ENCODE measurements around the gene MT1A.
"Not testable (repeated sequence)": the region's sequence is repeated elsewhere in the genome, so short reads cannot be mapped to it uniquely, and the experiment has no call there.

Gene MT1A

DNA sequence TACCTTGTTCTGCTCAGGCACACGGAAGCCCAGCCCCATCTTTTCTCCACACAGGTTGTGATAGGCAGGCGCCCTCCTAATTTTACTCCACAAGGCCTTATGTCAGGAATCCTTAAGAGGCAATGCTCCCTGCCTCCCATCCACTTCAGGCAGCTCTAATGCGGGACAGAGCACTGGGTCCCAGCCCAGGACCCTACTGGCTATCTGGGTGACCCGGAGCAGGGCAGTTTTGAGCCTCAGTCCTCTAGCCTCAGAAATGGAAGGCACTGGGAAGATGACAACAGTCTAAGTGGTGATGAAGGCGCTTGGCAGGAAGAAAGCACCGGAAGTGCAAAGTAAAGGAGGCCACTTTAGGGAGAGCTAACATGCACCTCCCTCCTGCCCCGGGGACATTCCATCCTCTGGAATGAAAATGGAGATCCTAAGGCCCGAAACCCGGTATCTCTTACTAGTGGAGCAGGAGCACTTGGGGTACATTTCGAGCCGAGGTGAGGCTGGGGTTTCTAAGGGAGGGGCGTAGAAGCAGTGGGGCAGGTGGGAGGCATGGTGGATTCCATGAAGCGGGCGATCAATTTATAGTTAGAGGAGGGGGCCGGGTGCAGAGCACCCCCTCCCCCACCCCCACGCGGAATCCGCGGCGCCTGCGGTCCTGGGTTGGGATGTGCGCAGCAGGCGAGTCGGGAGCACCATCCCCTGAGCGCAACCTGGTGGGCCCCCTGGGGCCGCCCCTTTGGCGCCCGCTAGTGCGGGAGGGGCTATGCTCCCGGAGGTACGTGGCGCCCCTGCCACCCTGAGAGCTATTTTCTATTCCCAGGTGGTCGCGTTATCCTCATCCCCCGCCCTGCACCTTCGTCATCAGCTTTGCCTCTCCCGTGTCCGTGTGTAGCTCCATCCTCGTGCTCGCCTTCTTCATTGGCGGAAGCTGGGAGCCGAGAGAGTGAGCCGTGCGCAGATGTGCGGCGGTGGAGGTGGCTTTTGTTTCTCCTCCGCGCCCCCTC is 24.2 kb downstream of the MT1A start:
- H3K36me3 ChIP-seq (ENCODE audit: insufficient read depth, low read length) = no peaks in the 10 kb centered on the region
- no peaks in the 10 kb centered on the region for H3K4me1 ChIP-seq (ENCODE audit: insufficient read depth, low read length)
- peaks cover 6% of the 10 kb centered on the region for H3K9me3 ChIP-seq (ENCODE audit: low read length)
- no peak overlapping the region for H2AFZ ChIP-seq (ENCODE audit: low read depth, low read length)
- H3K27me3 ChIP-seq (ENCODE audit: insufficient read depth, low read length) = peaks cover 97% of the 10 kb centered on the region
- H3K4me3 ChIP-seq (ENCODE audit: low read length) = no peak overlapping the region

DNA sequence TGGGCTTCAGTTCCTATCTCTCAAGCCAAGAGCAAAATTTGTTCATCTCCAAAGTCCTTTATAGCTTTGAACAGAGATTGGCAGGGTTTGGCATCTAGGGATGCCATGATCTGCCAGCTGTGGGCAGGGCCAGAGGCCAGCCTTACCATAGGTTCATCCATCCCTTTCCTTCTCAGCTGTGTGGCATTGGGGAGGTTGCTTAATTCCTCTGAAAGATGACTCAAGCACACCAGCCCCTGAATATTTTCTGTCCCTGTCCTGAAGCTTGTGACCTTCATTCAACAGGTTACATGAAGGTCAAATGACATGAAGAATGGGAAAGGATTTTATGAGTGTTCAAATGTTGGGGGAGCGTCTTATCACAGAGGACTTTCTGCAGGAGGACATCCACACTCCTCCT is 26.0 kb downstream of the MT1A start:
- H3K4me1 ChIP-seq (ENCODE audit: insufficient read depth, low read length) = no peaks in the 10 kb centered on the region
- H3K9me3 ChIP-seq (ENCODE audit: low read length) = peaks cover 6% of the 10 kb centered on the region
- H3K36me3 ChIP-seq (ENCODE audit: insufficient read depth, low read length) = no peaks in the 10 kb centered on the region
- peaks cover 98% of the 10 kb centered on the region for H3K27me3 ChIP-seq (ENCODE audit: insufficient read depth, low read length)
- H3K4me3 ChIP-seq (ENCODE audit: low read length) = no peak overlapping the region
- no peak overlapping the region for H2AFZ ChIP-seq (ENCODE audit: low read depth, low read length)

DNA sequence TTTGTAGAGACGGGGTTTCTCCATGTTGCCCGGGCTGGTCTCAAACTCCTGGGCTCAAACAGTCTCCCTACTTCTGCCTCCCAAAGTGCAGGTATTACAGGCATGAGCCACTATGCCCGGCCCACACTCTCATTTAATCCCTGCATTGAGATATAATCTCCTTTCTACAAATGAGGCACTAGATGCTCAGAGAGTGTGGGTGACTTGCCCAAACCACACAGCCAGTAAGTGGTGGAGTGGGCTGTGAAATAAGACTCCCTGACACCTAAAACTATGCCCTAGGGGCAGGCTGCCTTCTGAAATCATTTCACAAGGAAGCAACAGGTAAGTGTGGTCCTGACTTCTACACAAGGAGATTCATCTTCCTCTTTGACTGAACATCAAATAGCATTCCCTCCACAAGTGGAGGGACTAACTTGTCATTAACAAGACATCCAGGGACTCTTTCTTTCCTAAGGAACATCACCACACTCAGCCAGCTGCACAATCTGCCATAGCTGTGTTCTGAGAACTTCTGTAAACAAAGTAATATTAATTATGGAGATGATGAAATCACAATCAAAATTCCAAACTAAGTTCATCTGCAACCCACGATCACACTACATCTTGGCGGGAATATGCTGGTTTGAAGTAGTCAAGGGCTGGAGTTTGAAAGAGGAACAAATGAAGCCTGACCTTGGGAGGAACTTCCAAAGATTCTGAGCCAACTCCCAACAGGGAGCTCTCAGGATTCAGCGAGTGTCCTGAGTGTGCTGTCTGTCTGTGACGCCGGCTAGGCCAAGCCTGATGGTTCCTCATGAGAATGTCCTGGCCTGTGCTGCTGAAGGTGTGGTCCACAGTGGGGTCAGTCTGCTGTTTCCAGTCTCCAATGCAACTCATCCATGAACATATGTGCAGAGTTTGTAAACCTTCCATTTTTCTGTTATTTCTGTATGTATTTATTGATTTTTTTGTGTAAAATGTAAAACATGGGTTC is 27.1 kb downstream of the MT1A start:
- H3K4me3 ChIP-seq (ENCODE audit: low read length); H3K36me3 ChIP-seq (ENCODE audit: insufficient read depth, low read length); H2AFZ ChIP-seq (ENCODE audit: low read depth, low read length); H3K9me3 ChIP-seq (ENCODE audit: low read length); H3K4me1 ChIP-seq (ENCODE audit: insufficient read depth, low read length): not testable (repeated sequence)
- H3K27me3 ChIP-seq (ENCODE audit: insufficient read depth, low read length) = peaks cover 98% of the 10 kb centered on the region

DNA sequence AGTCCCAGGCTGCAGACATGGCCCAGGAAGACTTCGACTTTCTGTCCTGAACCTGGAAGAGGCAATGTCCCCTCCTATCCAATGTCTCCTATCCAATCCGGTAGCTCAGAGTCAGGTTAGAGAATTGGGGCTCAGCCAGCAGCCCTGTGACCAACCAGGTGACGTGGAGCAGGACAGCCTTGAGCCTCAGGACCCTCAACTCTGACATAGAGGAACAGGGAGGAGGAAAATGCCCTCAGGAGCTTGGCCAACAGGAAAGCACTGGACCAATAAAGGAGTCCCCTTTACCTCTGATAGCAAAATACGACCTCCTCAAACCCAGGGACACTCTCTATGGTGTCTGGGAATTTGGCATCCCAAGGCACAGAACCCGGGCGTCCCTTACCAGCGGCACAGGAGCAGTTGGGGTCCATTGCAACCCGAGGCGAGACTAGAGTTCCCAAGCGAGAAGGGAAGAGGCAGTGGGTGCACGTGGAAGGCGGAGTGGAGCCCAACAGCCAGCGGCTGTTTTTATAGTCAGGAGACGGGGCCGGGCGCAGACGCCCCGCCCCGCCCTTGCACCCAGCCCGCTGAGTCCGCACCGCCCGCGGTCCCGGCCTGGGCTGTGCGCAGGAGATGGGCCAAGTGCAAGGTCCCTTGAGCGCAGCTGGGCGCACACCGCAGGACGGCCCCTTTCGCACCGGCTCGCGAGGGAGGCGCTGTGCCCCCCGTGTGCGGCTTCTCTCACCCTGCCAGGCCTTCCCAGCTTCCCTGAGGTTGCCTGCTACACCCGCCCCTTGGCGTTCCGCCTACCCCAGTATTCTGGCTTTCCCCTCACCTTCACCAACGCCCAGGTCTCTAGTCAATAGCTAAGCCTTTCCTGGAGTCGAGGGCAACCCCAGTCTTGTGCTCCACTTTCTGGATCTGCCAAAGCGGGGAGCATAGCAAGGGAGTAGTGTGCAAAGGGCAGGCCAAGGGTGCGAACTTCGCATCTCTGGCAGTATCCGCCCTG is 29.4 kb downstream of the MT1A start, which contains the start of gene MT1G:
Gene MT1G (minus strand): TSS at position 485 of the 991 bp plus-strand sequence. CDS start 72 bp downstream, at position 413.
- peaks cover 96% of the 10 kb centered on the region for H3K27me3 ChIP-seq (ENCODE audit: insufficient read depth, low read length)
- H3K4me1 ChIP-seq (ENCODE audit: insufficient read depth, low read length) = no peaks in the 10 kb centered on the region
- no peaks in the 10 kb centered on the region for H3K36me3 ChIP-seq (ENCODE audit: insufficient read depth, low read length)
- no peak within 1 kb of the TSS for H2AFZ ChIP-seq (ENCODE audit: low read depth, low read length)
- peaks cover 3% of the 10 kb centered on the region for H3K9me3 ChIP-seq (ENCODE audit: low read length)
- H3K4me3 ChIP-seq (ENCODE audit: low read length) = no peak within 1 kb of the TSS

DNA sequence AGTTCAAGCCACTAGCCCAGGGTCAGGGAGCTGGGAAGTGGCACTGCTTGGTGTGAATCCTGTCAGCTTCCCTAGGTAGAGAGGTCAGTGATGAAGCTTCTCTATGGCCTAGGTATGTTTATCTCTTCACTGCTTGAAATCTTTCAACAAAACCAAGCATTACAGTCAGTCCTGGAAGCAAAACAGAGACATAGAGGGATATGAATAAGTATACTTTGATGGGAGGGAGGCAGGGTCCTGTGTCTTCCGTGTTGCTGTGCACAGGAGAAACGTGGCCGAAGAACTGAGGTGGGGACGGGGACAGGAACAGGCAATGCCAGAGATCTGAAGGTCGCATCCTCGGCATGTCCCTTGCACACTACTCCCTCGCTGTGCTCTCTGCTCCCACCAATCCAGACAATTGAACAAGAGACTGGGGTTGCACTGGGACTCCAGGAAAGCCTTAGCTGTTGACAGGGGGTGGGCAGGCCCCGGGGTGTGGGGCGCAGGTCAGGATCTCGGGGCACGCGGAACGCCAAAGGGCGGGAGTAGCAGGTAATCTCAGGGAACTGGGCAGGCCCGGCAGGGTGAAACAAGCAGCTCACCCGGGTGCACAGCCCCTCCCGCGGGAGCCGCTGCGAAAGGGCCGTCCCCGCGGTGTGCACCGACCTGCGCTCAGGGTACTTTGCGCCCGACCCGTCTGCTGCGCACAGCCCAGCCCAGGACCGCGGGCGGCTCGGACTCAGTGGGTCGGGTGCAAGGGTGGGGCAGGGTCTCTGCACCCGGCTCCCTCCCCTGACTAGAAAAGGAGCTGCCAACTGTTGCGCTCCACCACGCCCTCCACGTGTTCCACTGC is 30.8 kb downstream of the MT1A start, which contains the start of gene MT1H:
Gene MT1H (plus strand): TSS at position 810 of the 835 bp plus-strand sequence. CDS start 71 bp downstream, outside the sequence.
- Histone ChIP-seq H3K4me3 (ENCODE audit: low read length) (no peak within 1 kb of the TSS), H3K4me1 (ENCODE audit: insufficient read depth, low read length) (no peaks in the 10 kb centered on the region), H3K9me3 (ENCODE audit: low read length) (peaks cover 3% of the 10 kb centered on the region), H3K36me3 (ENCODE audit: insufficient read depth, low read length) (no peaks in the 10 kb centered on the region), H3K27me3 (ENCODE audit: insufficient read depth, low read length) (peaks cover 96% of the 10 kb centered on the region), H2AFZ (ENCODE audit: low read depth, low read length) (no peak within 1 kb of the TSS)

DNA sequence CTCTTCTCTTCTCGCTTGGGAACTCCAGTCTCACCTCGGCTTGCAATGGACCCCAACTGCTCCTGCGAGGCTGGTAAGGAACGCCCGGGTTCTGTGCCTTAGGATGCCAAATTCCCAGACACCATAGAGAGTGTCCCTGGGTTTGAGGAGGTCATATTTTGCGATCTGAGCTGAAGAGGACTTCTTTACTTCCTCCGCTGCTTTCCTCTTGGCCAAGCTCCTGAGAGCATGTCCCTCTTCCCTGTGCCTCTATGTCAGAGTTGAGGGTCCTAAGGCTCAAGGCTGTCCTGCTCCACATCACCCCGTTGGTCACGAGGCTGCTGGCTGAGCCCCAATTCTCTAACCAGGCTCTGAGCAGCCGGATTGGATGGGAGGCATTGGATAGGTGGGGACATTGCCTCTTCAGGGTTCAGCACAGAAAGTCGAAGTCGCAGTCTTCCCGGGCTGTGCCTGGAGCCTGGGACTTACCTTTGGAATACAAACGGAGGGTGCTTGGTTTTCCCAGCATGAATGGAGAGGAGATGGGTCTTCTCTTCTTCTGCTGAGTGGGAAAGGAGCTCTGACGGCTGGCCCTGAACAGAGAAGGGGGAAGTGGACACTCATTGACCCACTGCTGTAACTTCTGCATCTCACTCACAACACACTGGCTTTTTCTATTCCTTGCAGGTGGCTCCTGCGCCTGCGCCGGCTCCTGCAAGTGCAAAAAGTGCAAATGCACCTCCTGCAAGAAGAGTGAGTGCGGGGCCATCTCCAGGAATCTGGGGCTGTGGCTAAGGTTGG is 31.6 kb downstream of the MT1A start:
- Histone ChIP-seq H3K36me3 (ENCODE audit: insufficient read depth, low read length) (no peaks in the 10 kb centered on the region), H3K4me1 (ENCODE audit: insufficient read depth, low read length) (no peaks in the 10 kb centered on the region), H2AFZ (ENCODE audit: low read depth, low read length) (no peak overlapping the region), H3K27me3 (ENCODE audit: insufficient read depth, low read length) (peaks cover 91% of the 10 kb centered on the region), H3K4me3 (ENCODE audit: low read length) (no peak overlapping the region), H3K9me3 (ENCODE audit: low read length) (peaks cover 3% of the 10 kb centered on the region)

DNA sequence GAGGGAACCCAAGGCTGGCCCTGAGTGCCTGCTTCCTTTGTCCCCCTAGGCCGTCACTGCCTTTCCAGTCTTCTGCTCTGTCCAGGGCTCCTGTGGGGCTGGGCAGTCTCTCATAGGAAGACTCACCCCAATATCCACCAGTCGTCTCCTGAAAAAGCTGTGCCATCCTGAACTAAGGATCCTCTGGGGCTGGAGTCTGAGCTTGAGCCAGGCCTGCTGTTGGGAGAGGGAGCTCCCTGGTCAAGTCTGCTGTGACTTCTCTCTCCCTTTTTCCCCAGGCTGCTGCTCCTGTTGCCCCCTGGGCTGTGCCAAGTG is 32.1 kb downstream of the MT1A start:
- Histone ChIP-seq H3K4me1 (ENCODE audit: insufficient read depth, low read length) (no peaks in the 10 kb centered on the region), H2AFZ (ENCODE audit: low read depth, low read length) (no peak overlapping the region), H3K4me3 (ENCODE audit: low read length) (no peak overlapping the region), H3K36me3 (ENCODE audit: insufficient read depth, low read length) (no peaks in the 10 kb centered on the region), H3K9me3 (ENCODE audit: low read length) (peaks cover 3% of the 10 kb centered on the region), H3K27me3 (ENCODE audit: insufficient read depth, low read length) (peaks cover 92% of the 10 kb centered on the region)

DNA sequence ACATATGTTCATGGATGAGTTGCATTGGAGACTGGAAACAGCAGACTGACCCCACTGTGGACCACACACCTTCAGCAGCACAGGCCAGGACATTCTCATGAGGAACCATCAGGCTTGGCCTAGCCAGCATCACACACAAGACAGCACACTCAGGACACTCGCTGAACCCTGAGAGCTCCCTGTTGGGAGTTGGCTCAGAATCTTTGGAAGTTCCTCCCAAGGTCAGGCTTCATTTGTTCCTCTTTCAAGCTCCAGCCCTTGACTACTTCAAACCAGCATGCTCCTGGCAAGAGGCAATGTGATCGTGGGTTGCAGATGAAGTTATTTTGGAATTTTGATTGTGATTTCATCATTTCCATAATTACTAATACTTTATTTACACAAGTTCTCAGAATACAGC is 33.2 kb downstream of the MT1A start:
- not testable (repeated sequence) for H3K9me3 ChIP-seq (ENCODE audit: low read length); H3K4me3 ChIP-seq (ENCODE audit: low read length); H3K36me3 ChIP-seq (ENCODE audit: insufficient read depth, low read length); H3K4me1 ChIP-seq (ENCODE audit: insufficient read depth, low read length); H2AFZ ChIP-seq (ENCODE audit: low read depth, low read length)
- peaks cover 91% of the 10 kb centered on the region for H3K27me3 ChIP-seq (ENCODE audit: insufficient read depth, low read length)

DNA sequence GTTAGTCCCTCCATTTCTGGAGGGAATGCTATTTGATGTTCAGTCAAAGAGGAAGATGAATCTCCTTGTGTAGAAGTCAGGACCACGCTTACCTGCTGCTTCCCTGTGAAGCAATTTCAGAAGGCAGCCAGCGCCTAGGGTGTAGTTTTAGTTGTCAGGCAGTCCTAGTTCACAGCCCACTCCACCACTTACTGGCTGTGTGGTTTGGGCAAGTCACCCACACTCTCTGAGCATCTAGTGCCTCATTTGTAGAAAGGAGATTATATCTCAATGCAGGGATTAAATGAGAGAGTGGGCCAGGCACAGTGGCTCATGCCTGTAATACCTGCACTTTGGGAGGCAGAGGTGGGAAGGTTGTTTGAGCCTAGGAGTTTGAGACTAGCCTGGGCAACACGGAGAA is 33.7 kb downstream of the MT1A start:
- H2AFZ ChIP-seq (ENCODE audit: low read depth, low read length); H3K4me1 ChIP-seq (ENCODE audit: insufficient read depth, low read length); H3K9me3 ChIP-seq (ENCODE audit: low read length); H3K36me3 ChIP-seq (ENCODE audit: insufficient read depth, low read length); H3K4me3 ChIP-seq (ENCODE audit: low read length): not testable (repeated sequence)
- peaks cover 91% of the 10 kb centered on the region for H3K27me3 ChIP-seq (ENCODE audit: insufficient read depth, low read length)

DNA sequence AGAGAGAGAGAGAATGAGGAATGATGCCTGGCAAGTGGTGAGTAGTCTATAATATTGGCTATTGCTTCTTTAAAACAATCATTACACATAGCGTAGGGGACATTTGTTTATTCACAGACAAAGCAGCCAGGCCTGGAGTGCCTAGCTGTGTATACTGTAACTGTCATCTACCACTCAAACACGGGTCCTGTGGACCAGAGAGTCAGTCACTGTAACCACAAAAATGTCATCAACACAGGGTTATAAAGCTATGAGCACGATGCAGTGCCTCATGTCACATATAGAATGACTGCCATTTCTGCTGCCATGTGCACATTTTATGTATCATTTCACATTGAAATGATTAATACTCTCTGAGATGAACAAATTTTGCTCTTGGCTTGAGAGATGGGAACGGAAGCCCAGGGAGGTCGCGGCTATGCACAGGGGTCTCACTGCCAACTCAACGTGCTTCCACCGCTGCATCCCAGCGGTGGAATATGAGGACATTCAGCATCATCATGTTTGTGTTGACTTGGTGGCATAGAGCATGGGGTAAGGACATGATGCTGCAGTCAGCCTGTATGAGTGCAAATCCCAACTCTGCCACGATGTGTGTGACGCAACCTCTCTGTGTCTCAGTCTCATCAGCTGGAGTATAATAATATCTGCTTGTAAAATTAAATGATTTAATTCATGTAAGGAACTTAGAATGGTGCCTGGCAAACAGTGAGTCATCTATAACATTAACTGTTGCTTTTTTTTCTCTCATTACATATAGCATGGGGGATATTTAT is 34.5 kb downstream of the MT1A start:
- no peaks in the 10 kb centered on the region for H3K36me3 ChIP-seq (ENCODE audit: insufficient read depth, low read length)
- H2AFZ ChIP-seq (ENCODE audit: low read depth, low read length) = no peak overlapping the region
- H3K4me1 ChIP-seq (ENCODE audit: insufficient read depth, low read length) = no peaks in the 10 kb centered on the region
- H3K9me3 ChIP-seq (ENCODE audit: low read length) = no peaks in the 10 kb centered on the region
- peaks cover 91% of the 10 kb centered on the region for H3K27me3 ChIP-seq (ENCODE audit: insufficient read depth, low read length)
- no peak overlapping the region for H3K4me3 ChIP-seq (ENCODE audit: low read length)
